HepG2 (cell line): Measurements from ENCODE around the gene DOCK10.

ENCODE experiments used
- DR1 ChIP-seq: sonication (generic); formaldehyde crosslinking; IDR thresholded peaks from 2 replicates; pipeline ENCODE4 v1.8.0; 2021; ENCODE audit warnings: mild to moderate bottlenecking, missing genetic modification reagents, inconsistent platforms
- MAX ChIP-seq: IDR thresholded peaks from 2 replicates; pipeline ENCODE4 v1.6.1; 2012; ENCODE audit warnings: inconsistent platforms

DNA sequence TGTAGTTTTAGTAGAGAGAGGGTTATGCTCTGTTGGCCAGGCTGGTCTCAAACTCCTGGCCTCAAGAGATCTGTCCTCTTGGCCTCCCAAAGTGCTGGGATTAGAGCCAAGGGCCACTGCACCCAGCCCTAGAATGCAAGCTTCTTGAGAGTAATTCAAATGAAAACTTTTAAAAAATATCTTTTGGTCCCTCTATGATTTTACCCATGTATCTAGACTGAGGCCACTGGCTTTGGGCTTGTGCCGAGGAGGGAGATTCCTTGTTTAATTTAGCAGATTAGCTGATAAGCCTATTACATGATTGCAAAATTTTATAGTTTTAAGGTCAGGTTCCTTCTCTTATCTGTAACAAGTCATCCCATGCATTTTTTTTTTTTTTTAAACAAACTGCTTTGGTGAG is 266.6 kb downstream of the DOCK10 start:
- TF ChIP-seq DR1 (CRISPR knock-in tag) (no peak), MAX (no peak)
